Renal cortical epithelial cell (primary cell): Measurements from ENCODE around the gene EIF1. TPM values are rescaled to one million over a fixed set of nuclear protein-coding genes. Genes with fewer than 3 reads are reported as not detected.
A peak's percentile ranks its signal among the peaks of the same experiment; 100 is the strongest.

Experiments
- DNase-seq: peaks from one replicate; pipeline ENCODE4 v3.0.0-alpha.2; 2011; ENCODE audit warnings: low read depth
- total RNA-seq: library from RNA; depleted of rRNA; stranded (reverse); fragments of >200 nt; gene quantifications from 2 replicates; pipeline ENCODE4 v1.2.3, GENCODE V29; 2014

The EIF1 gene
- total RNA-seq, 1 donor from 2014 or later, result 499 TPM

DNA sequence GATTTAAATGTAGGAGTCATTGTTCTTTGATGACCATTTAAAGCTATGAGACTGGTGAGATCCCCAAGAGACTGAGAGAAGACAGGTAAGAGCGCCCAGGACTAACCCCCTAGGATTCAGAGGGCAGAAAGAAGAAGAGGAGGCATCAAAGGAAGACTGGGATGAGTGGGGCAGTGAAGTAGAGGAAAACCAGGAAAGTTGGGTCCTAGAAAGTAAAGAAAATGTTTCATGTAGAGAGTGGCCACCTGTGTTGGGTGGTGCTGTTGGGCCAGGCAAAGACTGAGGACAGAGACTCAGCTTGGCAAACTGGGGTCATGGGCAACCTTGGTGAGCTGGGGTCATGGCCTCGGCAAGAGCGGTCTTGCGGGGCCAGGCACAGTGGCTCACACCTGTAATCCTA, 47.1 kb downstream of the EIF1 start:
- no peak for DNase-seq

DNA sequence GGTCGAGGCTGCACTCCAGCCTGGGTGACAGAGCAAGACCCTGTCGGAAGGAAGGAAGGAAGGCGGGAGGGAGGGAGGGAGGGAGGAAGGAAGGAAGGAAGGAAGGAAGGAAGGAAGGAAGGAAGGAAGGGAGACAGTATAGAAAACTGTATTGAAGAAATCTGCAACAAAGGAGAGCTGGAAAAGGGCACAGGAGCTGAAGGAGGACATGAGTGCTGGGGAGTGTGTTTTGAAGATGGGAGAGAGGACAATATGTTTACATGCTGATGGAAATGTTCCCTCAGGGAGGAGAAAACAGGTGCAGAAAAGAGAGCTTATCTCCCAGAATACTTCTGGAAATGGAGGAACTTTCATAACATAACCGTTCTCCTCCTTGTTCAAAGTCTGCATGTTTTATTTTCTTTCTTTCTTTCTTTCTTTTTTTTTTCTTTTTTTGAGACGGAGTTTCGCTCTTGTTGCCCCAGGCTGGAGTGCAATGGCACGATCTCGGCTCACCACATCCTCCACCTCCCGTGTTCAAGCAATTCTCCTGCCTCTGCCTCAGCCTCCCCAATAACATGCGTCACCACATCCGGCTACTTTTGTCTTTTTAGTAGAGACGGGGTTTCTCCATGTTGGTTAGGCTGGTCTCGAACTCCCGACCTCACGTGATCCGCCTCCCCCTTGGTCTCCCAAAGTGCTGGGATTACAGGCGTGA, 48.4 kb downstream of the EIF1 start:
- DNase-seq, result no peak

DNA sequence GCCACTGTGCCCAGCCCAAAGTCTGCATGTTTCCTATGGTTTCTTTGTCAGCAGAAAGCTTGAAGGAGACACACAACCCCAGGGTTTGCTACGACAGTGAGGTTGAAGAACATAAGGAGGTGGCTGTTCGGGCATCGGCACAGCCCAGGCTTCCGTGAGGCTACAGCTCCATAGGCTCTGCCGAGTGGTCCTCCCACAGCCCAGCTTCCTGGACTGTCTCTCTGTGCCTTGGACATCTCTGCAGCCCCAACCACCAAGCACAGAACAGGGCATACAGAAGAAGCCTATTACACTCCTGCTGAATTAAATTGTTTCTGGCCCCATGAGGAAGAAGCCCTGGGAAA, 49.0 kb downstream of the EIF1 start:
- no peak for DNase-seq

DNA sequence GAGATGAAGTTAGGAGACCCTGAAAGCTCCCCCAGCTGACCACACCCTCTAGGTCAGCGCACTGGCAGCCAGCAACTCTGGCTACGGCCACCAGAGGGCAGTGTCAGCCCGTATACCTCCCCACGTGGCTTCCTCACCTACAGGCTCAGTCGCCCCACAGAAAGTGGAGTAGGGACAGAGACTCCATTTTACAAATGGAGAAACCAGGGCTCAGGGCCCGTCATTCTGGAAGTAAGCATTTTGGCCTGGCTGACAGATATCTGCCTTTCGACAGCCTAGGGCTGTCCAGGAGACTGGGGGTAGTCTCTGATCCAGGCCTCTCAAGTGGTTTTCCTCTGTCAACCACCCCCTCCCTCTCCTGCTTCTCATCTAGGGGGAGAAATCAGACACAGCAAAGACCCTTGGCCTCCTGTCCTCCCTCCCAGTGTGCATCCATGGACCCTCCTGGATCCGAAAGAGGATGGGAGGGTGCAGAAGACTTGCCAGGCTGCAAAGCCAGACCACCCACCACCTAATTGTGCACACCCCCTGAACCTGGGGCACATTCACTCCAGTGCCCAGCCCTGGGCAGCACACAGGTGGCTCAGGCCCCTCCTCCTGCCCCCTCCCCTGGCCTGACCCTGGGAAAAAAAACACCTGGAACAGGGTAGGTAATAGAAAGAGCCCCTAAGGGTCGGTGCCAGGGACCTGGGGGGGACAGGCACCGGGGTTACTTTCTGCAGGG, 49.6 kb downstream of the EIF1 start:
- DNase-seq, result peak; percentile 51

DNA sequence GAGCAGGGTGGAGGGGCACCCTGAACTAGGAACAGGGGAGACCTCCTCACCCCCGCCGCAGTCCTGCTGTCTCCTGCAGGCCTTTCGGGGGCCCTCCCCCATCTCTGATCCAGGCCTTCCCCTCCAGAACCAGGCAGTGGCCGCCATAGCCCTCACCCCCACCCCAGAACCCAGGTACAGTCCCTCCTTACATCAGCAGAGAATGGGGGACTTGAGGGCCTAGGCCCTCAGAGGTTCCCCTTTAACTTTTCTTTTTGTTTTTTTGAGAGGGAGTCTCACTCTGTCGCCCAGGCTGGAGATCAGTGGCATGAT, 50.1 kb downstream of the EIF1 start:
- no peak for DNase-seq

DNA sequence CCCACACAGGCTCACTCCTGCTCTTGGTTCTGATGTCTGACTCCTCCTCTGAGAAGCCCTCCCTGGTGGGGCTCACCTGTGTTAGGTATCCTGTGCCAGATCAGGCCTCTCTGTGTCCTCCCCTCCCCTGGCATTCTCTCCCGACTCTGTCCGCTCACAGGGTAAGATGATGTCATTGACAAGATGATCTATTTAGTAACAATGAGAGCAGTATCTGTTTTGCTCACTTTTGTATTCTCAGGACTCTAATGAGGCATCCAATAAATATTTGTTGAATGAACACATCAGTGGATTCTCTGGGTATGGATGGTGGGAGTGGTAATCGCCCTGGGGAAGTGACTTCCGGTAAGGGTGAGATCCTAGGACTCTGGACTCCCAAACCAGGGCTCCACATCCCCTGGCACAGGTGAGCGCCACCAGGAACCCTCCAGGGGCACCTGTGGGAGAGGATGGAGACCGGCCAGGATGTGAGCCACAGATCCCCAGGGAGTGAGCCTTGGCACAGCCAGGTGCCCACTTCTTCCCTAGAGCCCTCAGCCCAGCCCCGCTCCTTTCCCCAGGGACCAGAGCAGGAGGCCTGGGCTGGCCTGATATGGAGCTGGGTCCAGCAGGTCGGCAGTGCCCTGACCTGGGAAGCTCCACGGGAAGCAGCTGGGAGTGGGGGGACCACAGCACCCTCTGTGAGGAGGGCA, 51.1 kb downstream of the EIF1 start:
- peak; percentile 81 for DNase-seq

DNA sequence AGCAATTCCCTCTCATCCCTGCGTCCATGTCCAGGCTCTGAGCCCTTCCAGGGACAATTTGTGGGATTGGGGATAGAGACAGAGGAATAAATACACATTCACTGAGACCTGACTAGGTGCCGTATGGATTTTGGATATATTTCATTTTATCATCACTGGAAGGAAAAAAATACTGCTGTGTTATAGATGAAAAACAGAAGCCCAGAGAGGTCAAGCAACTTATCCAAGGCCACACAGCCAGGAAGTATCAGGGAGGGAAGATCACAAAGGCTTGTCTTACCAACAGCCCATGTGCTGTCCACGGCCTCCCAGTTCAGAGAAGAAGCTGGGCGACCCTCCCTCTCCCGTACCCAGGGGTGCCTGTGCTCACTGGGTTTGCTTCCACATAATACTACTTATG, 51.8 kb downstream of the EIF1 start:
- no peak for DNase-seq

DNA sequence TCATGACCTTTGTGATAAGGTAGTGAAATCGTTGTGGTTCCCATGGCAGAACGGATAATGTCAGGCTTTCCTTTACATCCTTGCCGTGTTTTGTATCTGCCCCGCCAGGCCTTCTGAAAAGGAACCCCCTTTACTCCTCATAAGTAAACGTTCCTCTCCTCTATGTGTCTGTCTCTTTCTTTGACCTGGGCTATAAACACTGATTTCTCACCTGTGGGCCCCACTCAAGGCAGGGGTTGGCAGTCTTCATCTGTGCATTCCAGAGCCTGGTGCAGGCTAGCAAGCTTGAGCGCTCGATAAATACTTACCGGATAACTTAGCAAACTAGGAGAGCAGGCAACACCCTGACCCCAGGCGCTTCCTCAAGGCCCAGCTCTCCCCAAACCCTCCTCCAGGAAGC, 53.0 kb downstream of the EIF1 start:
- no peak for DNase-seq

Other genes starting within 250 kb of the EIF1 start
- gene KRT38, start 247.9 kb upstream of the EIF1 start, total RNA-seq, result not detected in 2 replicates
- not detected in 2 replicates for gene KRT32, start 221.5 kb upstream of the EIF1 start, total RNA-seq
- not detected in 2 replicates for gene KRT35, start 207.7 kb upstream of the EIF1 start, total RNA-seq
- not detected in 2 replicates for gene KRT36, start 199.0 kb upstream of the EIF1 start, total RNA-seq
- gene KRT13, start 183.3 kb upstream of the EIF1 start, total RNA-seq, result not detected in 2 replicates
- 0.99 and 2.8 TPM in 2 replicates for gene KRT15, start 170.0 kb upstream of the EIF1 start, total RNA-seq
- gene KRT19, start 160.6 kb upstream of the EIF1 start, total RNA-seq, result 844 and 5,183 TPM in 2 replicates
- not detected in 2 replicates for gene KRT9, start 116.8 kb upstream of the EIF1 start, total RNA-seq
- gene KRT14, start 102.0 kb upstream of the EIF1 start, total RNA-seq, result 0.25 and 4.2 TPM in 2 replicates
- 0.70 and 7.5 TPM in 2 replicates for gene KRT16, start 76.1 kb upstream of the EIF1 start, total RNA-seq
- gene KRT17, start 64.3 kb upstream of the EIF1 start, total RNA-seq, result 4.1 and 95.2 TPM in 2 replicates
- gene GAST, start 23.4 kb downstream of the EIF1 start, total RNA-seq, result not detected in 2 replicates
- gene HAP1, start 45.8 kb downstream of the EIF1 start, total RNA-seq, result 0.17 and 0.45 TPM in 2 replicates
- 268 and 464 TPM in 2 replicates for gene JUP, start 97.8 kb downstream of the EIF1 start, total RNA-seq
- gene P3H4, start 123.1 kb downstream of the EIF1 start, total RNA-seq, result 32.3 and 42.5 TPM in 2 replicates
- gene FKBP10, start 124.1 kb downstream of the EIF1 start, total RNA-seq, result 40.8 and 148 TPM in 2 replicates
- gene NT5C3B, start 147.3 kb downstream of the EIF1 start, total RNA-seq, result 43.4 and 74.0 TPM in 2 replicates
- gene KLHL10, start 148.9 kb downstream of the EIF1 start, total RNA-seq, result 0.15 TPM in 1 of 2 replicates, not detected in the other
- gene KLHL11, start 176.5 kb downstream of the EIF1 start, total RNA-seq, result 30.6 and 39.7 TPM in 2 replicates
- 343 and 387 TPM in 2 replicates for gene ACLY, start 230.1 kb downstream of the EIF1 start, total RNA-seq
- 0.35 and 2.2 TPM in 2 replicates for gene ODAD4, start 241.7 kb downstream of the EIF1 start, total RNA-seq